H4 (cell line): ENCODE measurements around the gene MUC6. TPM values are rescaled to one million over a fixed set of nuclear protein-coding genes. Genes with fewer than 3 reads are reported as not detected.

Experiments
- DNase-seq: peaks from one replicate; pipeline ENCODE4 v3.0.0-alpha.2; 2015; ENCODE audit warnings: low spot score
- total RNA-seq: library from RNA; depleted of rRNA; stranded (reverse); fragments of >200 nt; shearing (Covaris generic); gene quantifications from 2 replicates; pipeline ENCODE4 v1.2.3, GENCODE V29; 2014

MUC6 gene
- total RNA-seq, 1 experiment from 2014 or later, result not detected

DNA sequence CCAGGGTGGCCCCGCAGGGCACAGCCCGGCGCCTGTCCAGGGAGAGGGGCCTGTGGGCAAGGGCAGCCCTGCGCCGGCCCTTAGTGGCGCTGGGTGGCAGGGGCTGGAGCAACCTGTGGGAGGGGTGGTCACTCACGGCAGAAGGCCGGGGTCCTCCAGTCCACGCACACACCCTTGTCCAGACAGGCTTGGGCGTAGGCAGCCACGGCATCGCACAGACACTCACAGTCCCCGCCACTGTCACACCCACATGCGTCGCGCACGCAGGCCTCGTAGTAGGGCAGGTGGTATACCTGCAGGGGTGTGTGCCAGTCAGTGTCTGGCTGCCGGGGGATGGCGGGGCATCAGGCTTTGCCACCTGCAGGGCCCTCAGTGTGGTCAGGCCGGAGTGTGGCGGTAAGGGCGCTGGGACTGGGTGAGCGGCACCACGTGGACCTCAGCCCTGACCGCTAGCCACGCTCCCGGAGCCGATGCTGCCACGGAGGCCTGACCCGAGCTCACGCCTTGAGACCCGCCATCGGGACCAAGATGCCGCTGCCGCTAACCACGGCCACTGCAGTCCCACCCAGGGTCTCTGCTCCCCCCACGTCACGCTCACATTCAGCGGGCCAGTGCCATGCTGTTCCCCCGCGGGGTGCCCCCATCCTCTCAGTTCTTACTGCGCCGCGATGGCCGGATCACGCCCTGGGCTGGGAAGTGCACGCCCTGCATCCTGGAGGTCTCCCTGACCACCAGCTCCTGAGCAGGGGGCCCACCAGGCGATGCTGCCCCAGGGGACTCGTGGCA lies 12.5 kb downstream of the MUC6 start:
- DNase-seq, result no peak

DNA sequence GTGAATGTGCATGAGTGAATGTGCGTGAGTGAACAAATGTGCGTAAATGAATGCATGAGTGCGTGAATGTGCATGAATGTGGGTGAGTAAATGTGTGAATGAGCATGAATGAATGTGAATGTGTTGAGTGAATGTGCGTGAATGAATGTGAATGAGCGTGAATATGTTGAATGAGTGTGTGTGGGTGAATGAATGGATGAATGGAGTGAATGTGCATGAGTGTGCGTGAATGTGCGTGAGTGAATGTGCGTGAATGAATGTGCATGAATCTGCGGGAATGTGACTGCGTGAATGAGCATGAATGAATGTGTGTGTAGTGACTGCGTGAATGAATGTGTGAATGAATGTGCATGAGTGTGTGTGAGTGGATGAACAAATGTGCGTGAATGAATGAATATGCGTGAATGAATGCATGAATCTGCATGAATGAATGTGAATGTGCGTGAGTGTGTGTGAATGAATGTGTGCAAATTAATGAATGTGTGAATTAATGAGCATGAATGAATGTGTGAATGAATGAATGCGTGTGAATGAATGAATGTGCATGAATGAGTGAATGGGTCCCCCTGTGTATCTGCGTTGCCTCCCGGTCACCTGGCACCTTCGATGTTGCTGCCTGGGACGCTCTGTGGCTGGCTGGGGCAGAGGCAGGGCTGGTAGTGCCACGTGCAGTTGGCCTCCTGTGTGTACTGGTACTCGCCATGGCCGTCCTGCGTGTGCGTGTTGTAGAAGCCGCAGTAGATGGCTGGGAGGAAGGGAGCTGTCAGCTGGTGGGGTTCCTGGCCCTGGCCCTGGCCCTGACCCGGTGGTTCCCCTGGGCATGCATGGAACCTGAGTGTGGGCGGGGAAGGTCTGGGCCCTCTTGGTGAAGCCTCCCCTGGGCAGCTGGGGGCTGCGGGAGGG lies 13.4 kb downstream of the MUC6 start:
- DNase-seq, result no peak

DNA sequence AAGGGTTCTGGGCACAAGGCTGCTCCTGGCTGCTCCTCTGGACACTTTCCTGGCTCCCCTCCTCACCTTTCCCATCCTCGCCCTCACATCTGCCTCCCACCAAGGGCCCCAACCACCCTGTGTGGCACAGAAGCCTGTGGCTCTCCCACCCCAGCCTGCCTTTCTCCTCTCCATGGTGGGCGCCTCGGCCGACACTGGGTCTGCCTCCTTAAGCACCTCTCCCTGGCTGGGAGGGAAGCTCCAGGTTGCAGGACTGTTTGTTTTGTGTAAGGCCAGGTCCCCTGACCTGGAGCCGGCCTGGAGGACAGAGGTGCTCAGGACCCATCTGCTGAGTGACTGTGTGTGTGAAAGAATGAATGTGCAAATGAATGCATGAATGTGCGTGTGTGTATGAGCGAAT lies 14.1 kb downstream of the MUC6 start:
- no peak for DNase-seq

DNA sequence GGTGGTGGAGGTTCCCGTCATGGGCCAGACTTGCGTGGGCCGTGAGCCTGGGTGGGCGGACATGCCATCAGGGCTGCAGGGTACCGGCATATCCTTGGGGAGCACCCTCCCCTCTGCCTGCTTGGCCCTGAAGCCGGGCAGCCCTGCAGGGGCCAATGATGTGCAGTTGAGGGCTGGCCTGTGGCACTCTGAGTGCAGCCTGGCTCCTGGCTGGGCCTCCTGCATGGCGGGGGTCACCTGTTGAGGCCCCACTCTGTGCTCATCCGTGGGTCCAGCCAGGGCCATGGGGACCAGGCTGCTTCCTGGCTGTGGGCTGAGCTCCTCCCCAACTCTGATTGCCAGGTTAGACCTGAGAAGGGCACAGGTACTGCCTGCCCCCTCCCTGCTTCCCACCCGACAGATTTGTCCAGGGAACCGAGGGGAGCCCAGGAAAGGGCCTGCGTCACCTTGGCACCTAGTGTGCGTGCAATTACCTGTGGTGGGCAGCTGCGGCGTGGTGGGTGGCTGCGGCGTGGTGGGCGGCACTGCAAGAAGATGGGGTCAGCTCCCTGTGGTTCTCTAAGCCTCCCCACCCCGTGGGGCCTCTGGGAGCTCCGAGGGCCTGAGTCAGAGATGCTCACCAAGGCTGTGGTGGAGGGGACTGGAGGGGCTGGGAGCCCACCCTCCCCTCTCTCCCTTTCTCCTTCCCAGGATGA lies 16.2 kb downstream of the MUC6 start:
- no peak for DNase-seq

DNA sequence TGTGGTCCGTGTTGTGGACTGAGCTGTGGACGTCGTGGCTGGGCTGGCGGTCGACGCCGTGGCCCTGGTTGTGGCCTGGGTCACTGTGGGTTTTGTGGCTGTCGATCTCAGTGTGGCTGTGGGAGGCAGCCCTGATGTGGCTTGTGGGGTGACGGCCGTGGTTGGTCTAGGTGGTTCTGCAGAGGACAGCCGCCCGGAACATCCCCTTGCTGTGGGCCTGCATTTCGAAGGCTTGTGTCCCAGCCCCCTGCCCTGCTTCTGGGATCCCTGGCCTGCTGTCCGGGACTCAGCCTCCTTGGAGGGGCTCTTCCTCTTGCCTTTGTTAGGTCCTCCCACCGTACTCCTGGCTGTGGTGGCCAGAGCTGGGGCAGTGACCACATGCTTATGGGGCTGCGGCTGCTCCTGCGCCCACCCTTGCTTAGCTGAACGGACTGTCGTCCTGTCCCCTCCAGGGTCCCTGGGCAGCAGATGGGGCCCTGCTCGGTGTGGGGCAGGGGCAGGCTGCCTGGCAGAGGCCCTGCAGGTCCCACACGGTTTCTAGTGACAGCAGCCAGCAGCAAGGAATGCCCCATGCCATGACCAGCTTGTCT lies 17.1 kb downstream of the MUC6 start:
- DNase-seq, result no peak

DNA sequence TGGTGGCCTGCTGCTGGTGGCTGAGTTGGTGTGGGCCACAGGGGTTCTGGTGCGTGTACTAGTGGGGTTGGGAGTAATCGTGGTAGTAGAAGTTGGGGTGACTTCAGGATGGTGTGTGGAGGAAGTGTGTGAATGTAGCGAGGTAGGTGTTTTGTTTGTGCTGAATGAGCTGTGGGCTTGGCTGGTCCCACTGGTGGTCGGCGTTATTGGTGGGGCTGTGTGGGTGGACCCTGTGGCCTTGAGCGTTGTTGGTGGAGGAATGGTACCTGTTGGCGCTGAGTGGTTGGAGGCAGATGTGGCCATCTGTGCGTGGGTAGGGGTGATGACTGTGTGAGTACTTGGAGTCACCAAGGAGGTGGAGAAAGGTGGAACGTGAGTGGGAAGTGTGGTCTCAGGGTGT lies 18.4 kb downstream of the MUC6 start:
- no peak for DNase-seq

DNA sequence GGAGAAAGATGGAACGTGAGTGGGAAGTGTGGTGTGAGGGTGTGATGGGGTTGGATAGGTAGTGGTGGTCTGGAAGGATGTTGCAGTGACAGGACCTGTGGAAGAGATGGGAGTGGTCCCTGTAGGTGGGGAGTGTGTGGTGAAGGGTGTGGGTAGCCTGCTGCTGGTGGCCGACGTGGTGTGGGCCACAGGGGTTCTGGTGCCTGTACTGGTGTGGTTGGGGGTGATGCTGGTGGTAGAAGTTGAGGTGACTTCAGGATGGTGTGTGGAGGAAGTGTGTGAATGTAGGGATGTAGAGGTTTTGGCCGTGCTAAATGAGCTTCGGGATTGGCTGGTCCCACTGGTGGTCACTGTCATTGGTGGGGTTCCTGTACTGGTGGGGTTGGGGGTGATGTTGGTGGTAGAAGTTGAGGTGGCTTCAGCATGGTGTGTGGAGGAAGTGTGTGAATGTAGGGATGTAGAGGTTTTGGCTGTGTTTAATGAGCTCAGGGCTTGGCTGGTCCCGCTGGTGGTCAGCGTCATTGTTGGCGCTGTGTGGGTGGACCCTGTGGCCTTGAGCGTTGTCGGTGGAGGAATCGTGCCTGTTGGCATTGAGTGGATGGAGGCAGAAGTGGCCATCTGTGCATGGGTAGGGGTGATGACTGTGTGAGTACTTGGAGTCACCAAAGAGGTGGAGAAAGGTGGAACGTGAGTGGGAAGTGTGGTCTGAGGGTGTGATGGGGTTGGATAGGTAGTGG lies 19.1 kb downstream of the MUC6 start:
- DNase-seq, result peak; percentile 60

DNA sequence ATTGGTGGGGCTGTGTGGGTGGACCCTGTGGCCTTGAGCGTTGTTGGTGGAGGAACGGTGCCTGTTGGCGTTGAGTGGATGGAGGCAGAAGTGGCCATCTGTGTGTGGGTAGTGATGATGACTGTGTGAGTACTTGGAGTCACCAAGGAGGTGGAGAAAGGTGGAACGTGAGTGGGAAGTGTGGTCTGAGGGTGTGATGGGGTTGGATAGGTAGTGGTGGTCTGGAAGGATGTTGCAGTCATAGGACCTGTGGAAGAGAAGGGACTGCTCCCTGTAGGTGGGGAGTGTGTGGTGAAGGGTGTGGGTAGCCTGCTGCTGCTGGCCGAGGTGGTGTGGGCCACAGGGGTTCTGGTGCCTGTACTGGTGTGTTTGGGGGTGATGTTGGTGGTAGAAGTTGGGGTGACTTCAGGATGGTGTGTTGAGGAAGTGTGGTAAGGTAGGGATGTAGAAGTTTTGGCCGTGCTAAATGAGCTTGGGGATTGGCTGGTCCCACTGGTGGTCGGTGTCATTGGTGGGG lies 19.9 kb downstream of the MUC6 start:
- peak; percentile 42 for DNase-seq

DNA sequence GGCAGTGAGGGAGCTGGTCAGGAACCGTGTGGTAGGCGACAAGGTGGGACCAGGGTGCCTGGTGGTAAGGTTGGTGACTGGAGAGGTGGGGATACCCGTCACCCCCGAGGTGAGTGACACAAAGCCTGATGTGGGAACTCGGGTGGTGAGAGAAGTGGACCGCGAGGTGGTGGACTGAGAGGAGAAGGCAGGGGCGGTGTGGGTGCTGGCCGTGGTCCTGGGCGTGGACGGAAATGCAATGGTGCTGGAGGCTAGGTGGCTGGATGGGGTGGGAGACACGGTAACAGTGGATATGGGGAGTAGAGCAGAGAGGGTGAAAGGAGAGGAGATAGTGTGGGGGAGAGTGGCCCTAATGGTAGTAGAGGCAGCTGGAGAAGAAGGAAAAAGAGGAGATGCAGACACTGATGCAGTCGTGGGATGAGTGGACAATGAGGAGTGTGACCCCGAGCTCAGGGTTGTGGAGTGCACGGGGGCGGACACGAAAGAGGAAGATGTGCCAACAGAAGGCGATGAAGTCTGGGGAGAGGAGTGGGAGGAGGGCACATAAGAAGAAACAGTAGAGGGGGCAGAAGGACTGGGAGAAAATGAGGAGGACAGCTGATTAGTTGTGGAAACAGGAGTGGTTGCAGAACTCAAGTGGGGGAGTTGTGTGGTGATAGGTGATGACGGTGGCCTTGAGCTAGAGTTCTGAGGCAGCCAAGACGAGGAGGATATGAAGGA lies 20.5 kb downstream of the MUC6 start:
- DNase-seq, result no peak

DNA sequence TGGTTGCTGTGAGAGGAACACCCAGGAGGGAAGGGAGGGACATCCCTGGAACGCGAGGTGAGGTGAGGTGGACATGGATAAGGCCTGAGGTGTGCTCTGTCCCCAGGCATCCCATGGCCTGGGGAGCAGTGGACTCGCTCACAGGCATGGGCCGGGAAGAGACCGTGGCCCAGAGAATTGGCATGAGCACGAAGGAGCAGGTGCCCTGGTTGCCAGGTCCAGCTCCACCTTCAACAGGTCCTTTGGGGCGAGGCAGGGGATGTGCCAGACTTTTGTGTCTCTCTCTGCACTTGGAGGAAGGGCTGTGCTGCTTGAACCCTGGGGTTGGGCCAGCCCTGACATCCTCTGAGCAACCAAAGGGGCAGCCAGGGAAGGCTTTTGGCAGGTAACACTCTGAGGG lies 21.5 kb downstream of the MUC6 start:
- no peak for DNase-seq

DNA sequence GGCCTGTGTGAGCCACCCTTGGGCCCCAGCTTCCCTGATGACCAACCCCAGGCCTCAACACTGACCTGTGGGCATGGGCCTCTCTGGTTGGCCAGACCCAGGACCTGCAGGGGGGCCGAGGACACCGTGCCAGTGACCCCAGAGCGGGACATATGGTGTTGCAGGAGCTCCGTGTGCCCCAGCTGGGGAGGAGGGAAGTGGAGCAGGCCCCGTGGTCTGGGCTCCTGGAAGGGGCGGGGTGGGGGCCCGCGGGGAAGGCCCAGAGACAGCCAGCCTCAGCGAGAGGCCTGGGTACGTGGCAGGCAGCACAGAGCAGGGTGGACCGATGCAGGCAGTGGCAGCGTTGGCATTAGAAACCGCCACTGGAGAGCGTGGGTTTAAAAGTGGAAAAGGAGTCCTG lies 22.2 kb downstream of the MUC6 start:
- no peak for DNase-seq

DNA sequence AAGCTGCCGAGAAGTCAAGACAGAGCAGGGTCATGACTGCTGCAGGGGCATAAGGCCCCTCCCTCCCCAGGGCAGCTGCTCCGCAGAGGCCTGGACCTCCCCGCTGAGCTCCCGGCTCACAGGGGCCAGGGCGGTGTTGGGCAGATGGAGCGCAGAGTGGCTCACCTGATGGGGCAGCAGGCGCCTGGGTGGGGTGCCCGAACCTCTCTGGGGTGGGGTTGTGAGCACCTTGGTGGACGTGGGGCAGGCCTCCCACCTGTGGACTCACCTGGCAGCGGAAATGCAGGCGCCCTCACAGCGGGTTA lies 22.9 kb downstream of the MUC6 start:
- DNase-seq, result no peak

DNA sequence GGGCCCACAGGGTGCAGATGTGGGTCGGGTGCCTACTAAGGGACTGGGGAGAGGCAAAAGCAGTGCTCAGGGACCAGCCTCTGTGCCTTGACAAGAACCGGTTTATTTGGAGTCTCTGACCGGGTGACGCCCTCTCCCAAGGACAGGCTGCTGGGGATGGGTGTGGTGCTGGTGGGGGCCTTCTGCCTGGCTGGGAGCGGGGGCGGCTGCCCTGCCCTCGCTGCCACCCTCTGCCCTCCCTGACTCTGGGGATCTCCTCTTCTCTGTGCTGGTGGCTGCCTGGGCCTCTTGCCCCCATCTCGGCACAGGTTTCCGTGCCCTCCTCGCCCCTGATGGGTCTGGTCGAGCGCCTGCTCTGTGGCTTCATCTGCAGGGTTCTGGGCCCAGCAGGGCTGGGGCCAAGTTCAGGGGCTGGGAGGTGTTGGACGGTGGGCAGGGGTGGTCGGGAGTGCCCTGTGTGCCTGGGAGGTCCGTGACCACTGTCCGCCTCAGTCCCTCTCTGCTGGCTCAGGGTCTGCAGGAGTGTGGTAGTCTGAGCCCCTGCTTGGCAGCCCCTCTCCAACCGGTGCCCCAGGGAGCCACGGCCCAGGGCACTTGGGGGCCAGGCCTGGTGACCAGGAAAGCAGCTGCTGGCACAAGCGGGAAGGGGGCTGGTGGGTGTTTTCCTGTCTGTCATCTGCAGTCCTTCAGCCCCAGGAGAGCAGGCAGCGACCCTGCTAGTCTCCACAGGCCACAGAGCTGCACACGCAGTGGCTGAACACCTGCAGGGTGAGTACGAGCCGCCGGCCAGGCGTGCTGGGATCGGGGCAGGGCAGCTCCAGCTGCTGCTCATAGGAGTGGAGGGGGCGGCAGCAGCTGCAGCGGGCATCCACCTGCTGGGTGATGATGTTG lies 23.5 kb downstream of the MUC6 start:
- no peak for DNase-seq

DNA sequence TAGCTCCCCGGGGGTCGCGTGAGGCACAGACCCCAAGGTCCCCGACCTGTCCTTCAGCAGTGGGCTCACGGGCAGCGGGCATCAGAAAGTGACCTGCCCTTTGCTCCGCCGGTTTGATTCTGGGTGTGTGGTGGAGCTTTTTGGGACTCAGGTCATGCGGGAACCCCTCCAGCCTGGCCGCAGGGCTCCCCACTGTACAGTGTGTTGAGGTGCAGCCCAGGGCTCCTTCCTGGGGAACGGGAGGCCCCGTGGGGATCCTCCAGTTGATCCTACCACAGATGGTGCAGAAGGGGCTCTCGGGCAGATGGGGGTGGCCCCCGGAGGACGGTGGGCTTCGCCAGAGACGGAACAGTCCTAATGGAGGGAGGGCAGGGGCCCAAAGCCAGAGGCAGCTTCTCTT lies 24.2 kb downstream of the MUC6 start:
- DNase-seq, result no peak

DNA sequence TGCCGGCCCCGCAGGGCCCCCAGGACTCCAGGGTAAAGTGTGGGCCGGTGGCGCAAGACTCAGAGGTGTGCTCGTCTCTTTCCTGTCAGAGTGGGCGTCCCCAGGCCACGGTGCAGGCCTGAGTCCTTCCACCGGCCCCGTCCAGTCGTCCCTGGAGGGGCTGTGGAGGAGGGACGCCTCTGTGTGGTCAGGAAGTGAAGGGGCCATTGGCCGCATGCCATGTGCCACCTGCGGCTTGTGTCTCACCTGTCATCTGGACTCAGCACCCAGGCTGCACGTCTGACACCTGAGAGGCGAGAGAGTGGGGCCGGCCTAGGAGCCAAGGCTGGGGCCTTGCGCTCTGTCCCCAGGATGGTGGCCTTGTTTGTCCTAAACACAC lies 25.2 kb downstream of the MUC6 start:
- no peak for DNase-seq

DNA sequence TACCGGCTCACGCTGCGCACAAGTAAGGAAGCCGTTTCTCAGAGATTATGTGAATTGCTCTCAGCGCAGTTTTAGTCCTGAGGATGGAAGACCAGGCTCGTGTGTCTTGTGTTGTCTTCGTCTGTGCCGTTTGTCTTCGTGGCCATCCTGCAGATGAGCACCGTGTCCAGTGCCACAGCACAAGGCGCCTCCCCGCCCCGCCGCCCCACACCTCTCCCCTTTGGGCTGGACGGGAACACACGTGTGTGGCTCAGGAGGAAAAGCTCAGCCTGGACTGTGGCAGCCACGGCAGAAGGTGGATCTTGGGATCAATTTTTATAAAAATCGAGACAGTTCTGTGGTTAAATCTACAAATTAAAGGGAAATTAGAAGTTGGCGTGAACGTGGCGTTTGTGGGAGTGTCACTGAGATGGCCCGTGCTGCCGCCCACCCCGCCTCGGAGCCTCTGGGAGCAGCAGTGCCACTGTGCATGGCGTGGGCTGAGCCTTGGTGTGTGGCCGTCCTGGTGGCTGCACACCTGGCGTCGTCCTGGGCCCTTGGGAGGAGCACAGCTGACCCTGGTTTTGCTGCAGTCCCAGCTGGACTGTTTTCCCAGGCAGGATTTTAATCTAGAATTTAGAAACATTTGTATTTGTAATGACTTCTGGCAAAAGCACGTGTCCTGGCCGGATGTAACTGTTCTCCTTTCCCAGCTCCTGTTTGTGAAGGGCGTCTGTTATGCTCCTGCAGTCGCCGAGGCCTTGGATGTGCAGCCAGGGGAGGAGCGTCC lies 25.8 kb downstream of the MUC6 start:
- no peak for DNase-seq

DNA sequence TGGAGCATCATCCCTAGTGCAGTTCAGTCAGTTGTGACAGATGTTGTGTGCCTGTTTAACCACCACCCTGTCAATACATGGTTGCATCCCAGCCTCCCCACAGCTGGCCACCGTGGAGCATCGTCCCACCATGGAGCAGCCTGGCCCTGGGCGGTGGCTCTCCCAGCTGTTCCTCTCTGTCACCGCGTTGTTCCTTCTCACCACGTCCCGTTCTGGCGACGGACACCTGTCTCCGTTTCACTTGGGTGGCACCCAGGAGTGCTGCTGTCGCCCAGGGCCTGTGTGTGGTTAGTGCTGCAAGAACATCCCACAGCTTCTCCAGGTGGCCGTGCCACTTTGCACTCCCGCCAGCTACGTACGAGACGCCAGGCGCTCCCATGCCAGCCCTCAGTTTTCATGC lies 26.5 kb downstream of the MUC6 start:
- DNase-seq, result no peak

DNA sequence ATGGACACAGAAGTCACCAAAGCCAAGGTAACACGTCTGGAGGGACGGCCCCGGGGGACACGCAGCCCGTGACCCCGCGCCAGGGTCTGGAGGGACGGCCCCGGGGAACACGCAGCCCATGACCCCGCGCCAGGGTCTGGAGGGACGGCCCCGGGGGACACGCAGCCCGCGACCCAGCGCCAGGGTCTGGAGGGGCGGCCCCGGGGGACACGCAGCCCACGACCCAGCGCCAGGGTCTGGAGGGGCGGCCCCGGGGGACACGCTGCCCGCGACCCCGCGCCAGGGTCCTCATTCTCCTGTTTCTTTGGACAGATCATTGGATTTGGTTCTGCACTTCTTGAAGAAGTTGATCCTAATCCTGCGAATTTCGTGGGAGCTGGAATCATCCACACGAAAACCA lies 27.1 kb downstream of the MUC6 start:
- no peak for DNase-seq

DNA sequence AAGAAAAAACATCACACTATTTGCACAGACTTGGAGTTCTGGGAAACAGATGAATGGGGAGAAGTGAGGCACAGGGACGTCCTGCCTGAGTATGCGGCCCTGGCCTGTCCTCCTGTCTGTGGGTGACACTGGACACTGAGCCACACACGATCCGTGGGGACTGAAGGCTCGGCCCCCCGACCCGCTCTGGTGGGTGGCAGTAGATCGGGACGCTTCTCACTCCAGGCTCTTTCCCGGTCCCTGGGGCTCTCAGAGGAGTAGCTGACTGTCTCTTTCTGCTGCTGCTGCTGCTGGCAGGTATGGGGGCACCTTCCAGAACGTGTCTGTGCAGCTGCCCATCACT lies 27.7 kb downstream of the MUC6 start:
- DNase-seq, result no peak
